ENCODE data around the gene MT4.

DNA sequence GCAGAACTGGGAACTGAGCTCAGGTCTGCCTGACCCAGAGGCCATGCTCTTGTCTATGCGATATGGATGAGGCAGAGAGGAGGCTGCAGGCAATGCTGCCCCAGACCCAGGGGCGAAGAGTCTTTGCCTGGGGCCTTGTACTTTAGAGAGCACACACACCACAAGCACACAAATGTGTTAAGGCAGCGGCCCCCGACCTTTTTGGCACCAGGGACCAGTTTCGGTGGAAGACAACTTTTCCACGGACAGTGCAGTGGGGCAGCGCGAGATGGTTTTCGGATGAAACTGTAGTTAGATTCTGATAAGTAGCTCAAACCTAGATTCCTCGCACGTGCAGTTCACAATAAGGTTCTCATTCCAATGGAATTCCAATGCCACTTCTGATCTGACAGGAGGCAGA, 6.7 kb downstream of the MT4 start:
- TF ChIP-seq, protein P1, sequence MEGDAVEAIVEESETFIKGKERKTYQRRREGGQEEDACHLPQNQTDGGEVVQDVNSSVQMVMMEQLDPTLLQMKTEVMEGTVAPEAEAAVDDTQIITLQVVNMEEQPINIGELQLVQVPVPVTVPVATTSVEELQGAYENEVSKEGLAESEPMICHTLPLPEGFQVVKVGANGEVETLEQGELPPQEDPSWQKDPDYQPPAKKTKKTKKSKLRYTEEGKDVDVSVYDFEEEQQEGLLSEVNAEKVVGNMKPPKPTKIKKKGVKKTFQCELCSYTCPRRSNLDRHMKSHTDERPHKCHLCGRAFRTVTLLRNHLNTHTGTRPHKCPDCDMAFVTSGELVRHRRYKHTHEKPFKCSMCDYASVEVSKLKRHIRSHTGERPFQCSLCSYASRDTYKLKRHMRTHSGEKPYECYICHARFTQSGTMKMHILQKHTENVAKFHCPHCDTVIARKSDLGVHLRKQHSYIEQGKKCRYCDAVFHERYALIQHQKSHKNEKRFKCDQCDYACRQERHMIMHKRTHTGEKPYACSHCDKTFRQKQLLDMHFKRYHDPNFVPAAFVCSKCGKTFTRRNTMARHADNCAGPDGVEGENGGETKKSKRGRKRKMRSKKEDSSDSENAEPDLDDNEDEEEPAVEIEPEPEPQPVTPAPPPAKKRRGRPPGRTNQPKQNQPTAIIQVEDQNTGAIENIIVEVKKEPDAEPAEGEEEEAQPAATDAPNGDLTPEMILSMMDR (IDR thresholded peaks at IDR 0.05) = no peak
- TF ChIP-seq POLR2A (IDR thresholded peaks at IDR 0.05) = no peak

Measured in heart left ventricle (tissue), 13 donors.